H1 (cell line): ENCODE measurements around the gene MGMT.

ENCODE experiments used
- SIN3A ChIP-seq, 2 experiments: IDR thresholded peaks in 1 of 2; conservative IDR thresholded peaks in 1 of 2; 2 replicates each; pipeline ENCODE4 v1.6.1; 2011 to 2012; ENCODE audit warnings: low read length in 2 of 2, improper control_type of control experiment in 1 of 2, low read depth in 1 of 2, mild to moderate bottlenecking in 1 of 2
- SIX5 ChIP-seq: IDR thresholded peaks from 2 replicates; pipeline ENCODE4 v1.6.1; 2011; ENCODE audit warnings: mild to moderate bottlenecking, low read depth, low read length
- SP1 ChIP-seq: IDR thresholded peaks from 2 replicates; pipeline ENCODE4 v1.6.1; 2011; ENCODE audit warnings: low read depth, low read length
- SP2 ChIP-seq: IDR thresholded peaks from 2 replicates; pipeline ENCODE4 v1.6.1; 2012; ENCODE audit warnings: mild to moderate bottlenecking, low read length, inconsistent platforms
- ZNF274 ChIP-seq: IDR thresholded peaks from 2 replicates; pipeline ENCODE4 v1.7.0; 2012; ENCODE audit warnings: low read length, borderline replicate concordance; ENCODE audit errors: extremely low read depth
- TF ChIP-seq, protein P1 (sequence below), 3 experiments: IDR thresholded peaks; 1 replicate in 2 of 3; 2 replicates in 1 of 3; pipeline versions ENCODE4 v1.5.1 to v1.6.1; 2011; ENCODE audit warnings: low read length in 3 of 3, mild to moderate bottlenecking in 3 of 3, inconsistent platforms in 2 of 3, low read depth in 1 of 3, moderate library complexity in 1 of 3; ENCODE audit not compliant: insufficient read depth in 1 of 3; ENCODE audit errors: control extremely low read depth in 1 of 3
- TF ChIP-seq, protein P2 (sequence below): fragments of 300-600 bp; sonication (generic); IDR thresholded peaks from 2 replicates; pipeline ENCODE4 v1.7.1; 2012; ENCODE audit warnings: low read length, moderate library complexity, mild to moderate bottlenecking, inconsistent platforms; ENCODE audit not compliant: insufficient replicate concordance
- TF ChIP-seq, protein P3 (sequence below): IDR thresholded peaks from 2 replicates; pipeline ENCODE4 v1.6.1; 2012; ENCODE audit warnings: inconsistent platforms

DNA sequence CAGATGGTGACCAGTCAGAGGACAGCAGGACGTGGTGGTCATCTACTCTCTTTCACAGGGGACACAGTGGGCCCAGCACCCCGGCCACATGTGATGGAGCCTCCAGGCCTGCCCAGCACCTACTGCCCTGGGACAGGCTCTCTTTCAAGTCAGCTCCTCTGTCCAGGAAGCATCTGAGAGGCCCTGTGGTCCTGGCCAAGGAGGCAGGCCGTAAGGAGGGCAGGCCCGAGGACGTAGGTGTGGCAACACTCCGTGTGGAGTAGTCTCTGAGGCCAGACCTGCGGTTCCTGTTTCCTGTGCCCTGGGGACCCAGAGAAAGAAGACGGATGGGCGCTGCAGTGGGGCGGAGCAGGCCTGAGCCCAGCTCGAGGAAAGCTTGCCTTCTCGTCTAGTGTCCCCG, 317.9 kb downstream of the MGMT start:
- TF ChIP-seq, protein P1, sequence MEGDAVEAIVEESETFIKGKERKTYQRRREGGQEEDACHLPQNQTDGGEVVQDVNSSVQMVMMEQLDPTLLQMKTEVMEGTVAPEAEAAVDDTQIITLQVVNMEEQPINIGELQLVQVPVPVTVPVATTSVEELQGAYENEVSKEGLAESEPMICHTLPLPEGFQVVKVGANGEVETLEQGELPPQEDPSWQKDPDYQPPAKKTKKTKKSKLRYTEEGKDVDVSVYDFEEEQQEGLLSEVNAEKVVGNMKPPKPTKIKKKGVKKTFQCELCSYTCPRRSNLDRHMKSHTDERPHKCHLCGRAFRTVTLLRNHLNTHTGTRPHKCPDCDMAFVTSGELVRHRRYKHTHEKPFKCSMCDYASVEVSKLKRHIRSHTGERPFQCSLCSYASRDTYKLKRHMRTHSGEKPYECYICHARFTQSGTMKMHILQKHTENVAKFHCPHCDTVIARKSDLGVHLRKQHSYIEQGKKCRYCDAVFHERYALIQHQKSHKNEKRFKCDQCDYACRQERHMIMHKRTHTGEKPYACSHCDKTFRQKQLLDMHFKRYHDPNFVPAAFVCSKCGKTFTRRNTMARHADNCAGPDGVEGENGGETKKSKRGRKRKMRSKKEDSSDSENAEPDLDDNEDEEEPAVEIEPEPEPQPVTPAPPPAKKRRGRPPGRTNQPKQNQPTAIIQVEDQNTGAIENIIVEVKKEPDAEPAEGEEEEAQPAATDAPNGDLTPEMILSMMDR (IDR thresholded peaks at IDR 0.05; ENCODE audit: control extremely low read depth in 1 of 3, insufficient read depth in 1 of 3, low read depth in 1 of 3, low read length in 3 of 3): no peak
- TF ChIP-seq SP2 (no peak), SIN3A (conservative IDR thresholded peaks at IDR 0.05 in 1 of 2, IDR thresholded peaks at IDR 0.05 in 1 of 2; ENCODE audit: low read depth in 1 of 2, low read length in 2 of 2) (no peak), SP1 (no peak), ZNF274 (no peak), SIX5 (no peak)
- TF ChIP-seq, protein P2, sequence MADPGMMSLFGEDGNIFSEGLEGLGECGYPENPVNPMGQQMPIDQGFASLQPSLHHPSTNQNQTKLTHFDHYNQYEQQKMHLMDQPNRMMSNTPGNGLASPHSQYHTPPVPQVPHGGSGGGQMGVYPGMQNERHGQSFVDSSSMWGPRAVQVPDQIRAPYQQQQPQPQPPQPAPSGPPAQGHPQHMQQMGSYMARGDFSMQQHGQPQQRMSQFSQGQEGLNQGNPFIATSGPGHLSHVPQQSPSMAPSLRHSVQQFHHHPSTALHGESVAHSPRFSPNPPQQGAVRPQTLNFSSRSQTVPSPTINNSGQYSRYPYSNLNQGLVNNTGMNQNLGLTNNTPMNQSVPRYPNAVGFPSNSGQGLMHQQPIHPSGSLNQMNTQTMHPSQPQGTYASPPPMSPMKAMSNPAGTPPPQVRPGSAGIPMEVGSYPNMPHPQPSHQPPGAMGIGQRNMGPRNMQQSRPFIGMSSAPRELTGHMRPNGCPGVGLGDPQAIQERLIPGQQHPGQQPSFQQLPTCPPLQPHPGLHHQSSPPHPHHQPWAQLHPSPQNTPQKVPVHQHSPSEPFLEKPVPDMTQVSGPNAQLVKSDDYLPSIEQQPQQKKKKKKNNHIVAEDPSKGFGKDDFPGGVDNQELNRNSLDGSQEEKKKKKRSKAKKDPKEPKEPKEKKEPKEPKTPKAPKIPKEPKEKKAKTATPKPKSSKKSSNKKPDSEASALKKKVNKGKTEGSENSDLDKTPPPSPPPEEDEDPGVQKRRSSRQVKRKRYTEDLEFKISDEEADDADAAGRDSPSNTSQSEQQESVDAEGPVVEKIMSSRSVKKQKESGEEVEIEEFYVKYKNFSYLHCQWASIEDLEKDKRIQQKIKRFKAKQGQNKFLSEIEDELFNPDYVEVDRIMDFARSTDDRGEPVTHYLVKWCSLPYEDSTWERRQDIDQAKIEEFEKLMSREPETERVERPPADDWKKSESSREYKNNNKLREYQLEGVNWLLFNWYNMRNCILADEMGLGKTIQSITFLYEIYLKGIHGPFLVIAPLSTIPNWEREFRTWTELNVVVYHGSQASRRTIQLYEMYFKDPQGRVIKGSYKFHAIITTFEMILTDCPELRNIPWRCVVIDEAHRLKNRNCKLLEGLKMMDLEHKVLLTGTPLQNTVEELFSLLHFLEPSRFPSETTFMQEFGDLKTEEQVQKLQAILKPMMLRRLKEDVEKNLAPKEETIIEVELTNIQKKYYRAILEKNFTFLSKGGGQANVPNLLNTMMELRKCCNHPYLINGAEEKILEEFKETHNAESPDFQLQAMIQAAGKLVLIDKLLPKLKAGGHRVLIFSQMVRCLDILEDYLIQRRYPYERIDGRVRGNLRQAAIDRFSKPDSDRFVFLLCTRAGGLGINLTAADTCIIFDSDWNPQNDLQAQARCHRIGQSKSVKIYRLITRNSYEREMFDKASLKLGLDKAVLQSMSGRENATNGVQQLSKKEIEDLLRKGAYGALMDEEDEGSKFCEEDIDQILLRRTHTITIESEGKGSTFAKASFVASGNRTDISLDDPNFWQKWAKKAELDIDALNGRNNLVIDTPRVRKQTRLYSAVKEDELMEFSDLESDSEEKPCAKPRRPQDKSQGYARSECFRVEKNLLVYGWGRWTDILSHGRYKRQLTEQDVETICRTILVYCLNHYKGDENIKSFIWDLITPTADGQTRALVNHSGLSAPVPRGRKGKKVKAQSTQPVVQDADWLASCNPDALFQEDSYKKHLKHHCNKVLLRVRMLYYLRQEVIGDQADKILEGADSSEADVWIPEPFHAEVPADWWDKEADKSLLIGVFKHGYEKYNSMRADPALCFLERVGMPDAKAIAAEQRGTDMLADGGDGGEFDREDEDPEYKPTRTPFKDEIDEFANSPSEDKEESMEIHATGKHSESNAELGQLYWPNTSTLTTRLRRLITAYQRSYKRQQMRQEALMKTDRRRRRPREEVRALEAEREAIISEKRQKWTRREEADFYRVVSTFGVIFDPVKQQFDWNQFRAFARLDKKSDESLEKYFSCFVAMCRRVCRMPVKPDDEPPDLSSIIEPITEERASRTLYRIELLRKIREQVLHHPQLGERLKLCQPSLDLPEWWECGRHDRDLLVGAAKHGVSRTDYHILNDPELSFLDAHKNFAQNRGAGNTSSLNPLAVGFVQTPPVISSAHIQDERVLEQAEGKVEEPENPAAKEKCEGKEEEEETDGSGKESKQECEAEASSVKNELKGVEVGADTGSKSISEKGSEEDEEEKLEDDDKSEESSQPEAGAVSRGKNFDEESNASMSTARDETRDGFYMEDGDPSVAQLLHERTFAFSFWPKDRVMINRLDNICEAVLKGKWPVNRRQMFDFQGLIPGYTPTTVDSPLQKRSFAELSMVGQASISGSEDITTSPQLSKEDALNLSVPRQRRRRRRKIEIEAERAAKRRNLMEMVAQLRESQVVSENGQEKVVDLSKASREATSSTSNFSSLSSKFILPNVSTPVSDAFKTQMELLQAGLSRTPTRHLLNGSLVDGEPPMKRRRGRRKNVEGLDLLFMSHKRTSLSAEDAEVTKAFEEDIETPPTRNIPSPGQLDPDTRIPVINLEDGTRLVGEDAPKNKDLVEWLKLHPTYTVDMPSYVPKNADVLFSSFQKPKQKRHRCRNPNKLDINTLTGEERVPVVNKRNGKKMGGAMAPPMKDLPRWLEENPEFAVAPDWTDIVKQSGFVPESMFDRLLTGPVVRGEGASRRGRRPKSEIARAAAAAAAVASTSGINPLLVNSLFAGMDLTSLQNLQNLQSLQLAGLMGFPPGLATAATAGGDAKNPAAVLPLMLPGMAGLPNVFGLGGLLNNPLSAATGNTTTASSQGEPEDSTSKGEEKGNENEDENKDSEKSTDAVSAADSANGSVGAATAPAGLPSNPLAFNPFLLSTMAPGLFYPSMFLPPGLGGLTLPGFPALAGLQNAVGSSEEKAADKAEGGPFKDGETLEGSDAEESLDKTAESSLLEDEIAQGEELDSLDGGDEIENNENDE: no peak
- TF ChIP-seq, protein P3, sequence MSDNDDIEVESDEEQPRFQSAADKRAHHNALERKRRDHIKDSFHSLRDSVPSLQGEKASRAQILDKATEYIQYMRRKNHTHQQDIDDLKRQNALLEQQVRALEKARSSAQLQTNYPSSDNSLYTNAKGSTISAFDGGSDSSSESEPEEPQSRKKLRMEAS: no peak
